ENCODE results near the gene RIMBP2.

The RIMBP2 gene

GRCh38 chr12:130486146-130486435, 230.0 kb downstream of the RIMBP2 start:
- TF ChIP-seq CTCF (IDR thresholded peaks at IDR 0.05) = no peak
- Histone ChIP-seq H3K27ac (no peak overlapping the region), H3K4me3 (no peak overlapping the region)
- DNase-seq (ENCODE audit: low spot score) = no peak

DNA sequence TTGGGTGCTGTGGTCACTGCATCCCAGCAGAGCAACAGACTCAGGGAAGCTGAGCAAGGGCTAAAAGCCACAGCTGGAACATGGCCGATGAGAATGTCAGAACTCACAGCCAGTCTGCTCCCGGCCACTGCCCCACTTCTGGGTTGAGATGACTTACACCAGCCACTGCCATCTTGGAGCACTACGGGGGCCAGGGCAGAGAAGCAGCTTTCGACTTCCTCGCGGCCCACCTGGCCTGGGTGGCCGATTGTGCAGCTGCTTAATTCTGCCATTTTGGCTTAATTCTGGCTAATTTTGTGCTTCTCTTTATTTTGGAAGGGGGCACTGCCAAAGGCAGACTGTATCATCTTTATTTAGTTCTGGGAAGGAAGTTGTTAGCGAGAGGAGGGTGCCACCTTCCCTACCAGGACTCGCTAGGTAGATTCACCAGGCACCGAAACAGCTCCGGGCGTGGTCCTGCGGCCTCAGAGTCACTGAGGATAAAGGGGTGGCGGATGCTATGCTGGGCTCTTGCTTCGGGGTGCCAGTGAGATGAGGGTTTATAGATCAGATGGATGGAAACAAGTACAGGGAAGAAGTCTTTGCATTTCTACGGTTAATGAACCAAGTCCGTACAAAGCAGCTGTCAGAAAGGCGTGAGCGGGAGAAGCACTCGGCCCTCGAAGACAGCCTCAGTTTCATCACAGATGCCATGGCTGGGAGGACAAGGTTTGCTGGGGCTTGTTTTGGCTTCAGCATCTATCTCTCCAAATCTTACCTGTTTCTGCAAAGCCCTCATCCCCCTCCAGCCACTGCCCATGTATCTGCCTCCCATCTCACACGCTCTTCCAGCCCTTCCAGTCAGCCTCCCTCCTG, 230.6 kb downstream of the RIMBP2 start:
- DNase-seq (ENCODE audit: low spot score) = no peak
- TF ChIP-seq CTCF (IDR thresholded peaks at IDR 0.05) = no peak

DNA sequence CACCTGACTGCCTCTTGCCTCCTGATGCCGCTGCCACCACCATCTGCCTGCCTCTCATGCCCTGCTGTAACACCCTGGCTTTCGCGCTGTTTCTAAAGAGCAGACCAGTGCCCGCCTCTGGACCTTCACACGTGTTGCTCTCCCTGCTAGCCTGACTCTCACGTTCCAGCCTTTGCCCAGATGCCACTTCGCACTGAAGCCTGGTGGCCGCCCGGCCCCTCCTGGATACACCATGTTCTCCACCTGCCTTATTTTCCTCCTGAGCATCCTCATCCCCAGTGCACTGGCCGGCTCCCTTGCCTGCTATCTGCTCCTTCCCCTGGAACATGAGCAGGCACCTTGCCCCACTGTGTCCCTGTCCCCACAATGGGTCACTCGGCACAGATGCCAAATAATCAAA, 231.9 kb downstream of the RIMBP2 start:
- H3K4me3 ChIP-seq = no peak overlapping the region
- no peak overlapping the region for H3K27ac ChIP-seq
- DNase-seq (ENCODE audit: low spot score) = no peak
- TF ChIP-seq CTCF (IDR thresholded peaks at IDR 0.05) = no peak

More for the DNA sequence above, 230.6 kb downstream of the RIMBP2 start:
- no peak overlapping the region for H3K27ac ChIP-seq
- no peak overlapping the region for H3K4me3 ChIP-seq

DNA sequence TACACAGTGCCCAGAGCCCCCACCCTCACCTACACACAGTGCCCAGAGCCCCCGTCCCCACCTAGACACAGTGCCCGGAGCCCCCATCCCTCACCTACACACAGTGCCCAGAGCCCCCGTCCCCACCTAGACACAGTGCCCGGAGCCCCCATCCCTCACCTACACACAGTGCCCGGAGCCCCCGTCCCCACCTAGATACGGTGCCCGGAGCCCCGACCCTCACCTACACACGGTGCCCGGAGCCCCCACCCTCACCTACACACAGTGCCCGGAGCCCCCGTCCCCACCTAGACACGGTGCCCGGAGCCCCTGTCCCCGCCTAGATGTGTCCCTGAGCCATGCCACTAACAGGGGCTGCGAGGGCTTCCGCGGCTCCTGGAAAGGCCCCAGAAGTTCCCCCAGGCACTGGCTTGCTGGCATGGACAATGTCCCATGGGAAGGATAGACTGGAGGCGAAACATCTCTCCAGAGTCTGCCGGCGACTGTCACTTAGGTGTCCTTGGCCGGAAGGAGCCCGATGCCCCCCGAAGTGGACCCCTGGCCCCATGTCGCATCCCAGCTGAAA, 232.4 kb downstream of the RIMBP2 start:
- no peak overlapping the region for H3K27ac ChIP-seq
- no peak overlapping the region for H3K4me3 ChIP-seq
- DNase-seq (ENCODE audit: low spot score) = no peak
- TF ChIP-seq CTCF (IDR thresholded peaks at IDR 0.05) = no peak

DNA sequence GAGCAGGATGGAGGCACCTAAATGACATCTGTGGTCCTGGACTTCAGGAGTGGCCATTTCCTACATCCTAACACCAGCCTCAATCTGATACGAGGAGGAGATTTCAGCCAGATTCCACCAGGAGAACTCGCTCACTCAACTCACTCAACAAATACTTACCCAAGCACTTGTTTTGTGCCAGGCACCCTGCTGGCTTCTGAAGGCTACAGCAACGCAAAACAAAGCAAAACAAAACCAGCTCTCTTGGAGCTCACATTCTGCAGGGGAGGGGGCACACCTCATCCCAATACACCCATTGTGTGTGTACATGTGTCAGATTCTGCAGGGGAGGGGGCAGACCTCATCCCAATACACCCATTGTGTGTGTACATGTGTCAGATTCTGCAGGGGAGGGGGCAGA, 233.7 kb downstream of the RIMBP2 start:
- no peak overlapping the region for H3K27ac ChIP-seq
- no peak for DNase-seq (ENCODE audit: low spot score)
- TF ChIP-seq CTCF (IDR thresholded peaks at IDR 0.05) = no peak
- no peak overlapping the region for H3K4me3 ChIP-seq

GRCh38 chr12:130481392-130481879, 234.7 kb downstream of the RIMBP2 start:
- Histone ChIP-seq H3K4me3 (no peak overlapping the region), H3K27ac (no peak overlapping the region)
- no peak for TF ChIP-seq CTCF (IDR thresholded peaks at IDR 0.05)
- DNase-seq (ENCODE audit: low spot score) = no peak

GRCh38 chr12:130480887-130481286, 235.2 kb downstream of the RIMBP2 start:
- no peak overlapping the region for H3K27ac ChIP-seq
- no peak for DNase-seq (ENCODE audit: low spot score)
- no peak for TF ChIP-seq CTCF (IDR thresholded peaks at IDR 0.05)
- no peak overlapping the region for H3K4me3 ChIP-seq
